H9 (cell line): ENCODE results near the gene RADX. TPM values are rescaled to one million over a fixed set of nuclear protein-coding genes. Genes with fewer than 3 reads are reported as not detected.

Experiments
- DNase-seq: peaks from one replicate; pipeline ENCODE4 v3.0.0-alpha.2; 2017
- H2AFZ ChIP-seq: one replicate; pipeline ENCODE4 v1.6.1; 2013; ENCODE audit warnings: mild to moderate bottlenecking, low read length, control low read depth, moderate library complexity
- H2AK5ac ChIP-seq: 2 replicates; pipeline ENCODE4 v1.6.1; 2013; ENCODE audit warnings: low read length, control low read depth, mixed read lengths; ENCODE audit not compliant: insufficient read length
- H2BK120ac ChIP-seq: one replicate; pipeline ENCODE4 v1.6.1; 2013; ENCODE audit warnings: low read depth, mild to moderate bottlenecking, low read length, control low read depth, inconsistent platforms; ENCODE audit not compliant: poor library complexity, severe bottlenecking
- H2BK12ac ChIP-seq: 2 replicates; pipeline ENCODE4 v1.6.1; 2013; ENCODE audit warnings: low read length, control low read depth, mixed read lengths, low read depth; ENCODE audit not compliant: insufficient read length
- H2BK15ac ChIP-seq: 2 replicates; pipeline ENCODE4 v1.6.1; 2013; ENCODE audit warnings: low read depth, low read length, control low read depth
- H2BK20ac ChIP-seq: one replicate; pipeline ENCODE4 v1.6.1; 2013; ENCODE audit warnings: low read depth, mild to moderate bottlenecking, low read length, control low read depth, inconsistent platforms; ENCODE audit not compliant: poor library complexity, severe bottlenecking
- H2BK5ac ChIP-seq: 2 replicates; pipeline ENCODE4 v1.6.1; 2013; ENCODE audit warnings: low read length, control low read depth, mixed read lengths; ENCODE audit not compliant: insufficient read length
- H3K14ac ChIP-seq: 2 replicates; pipeline ENCODE4 v1.6.1; 2013; ENCODE audit warnings: low read length, control low read depth; ENCODE audit not compliant: insufficient read depth
- H3K18ac ChIP-seq: 2 replicates; pipeline ENCODE4 v1.6.1; 2013; ENCODE audit warnings: low read depth, mild to moderate bottlenecking, mixed read lengths, low read length, control low read depth; ENCODE audit not compliant: insufficient read length
- H3K23ac ChIP-seq: 2 replicates; pipeline ENCODE4 v1.6.1; 2013; ENCODE audit warnings: low read length, control low read depth, mixed read lengths, low read depth; ENCODE audit not compliant: insufficient read length
- H3K23me2 ChIP-seq: 2 replicates; pipeline ENCODE4 v1.6.1; 2013; ENCODE audit warnings: low read depth, mild to moderate bottlenecking, mixed read lengths, low read length, control low read depth; ENCODE audit not compliant: insufficient read length, poor library complexity, severe bottlenecking
- H3K27ac ChIP-seq: 2 replicates; pipeline ENCODE4 v1.5.1; 2013; ENCODE audit warnings: low read length, control low read depth, mixed read lengths, low read depth; ENCODE audit not compliant: insufficient read length
- H3K27me3 ChIP-seq: 2 replicates; pipeline ENCODE4 v1.6.1; 2013; ENCODE audit warnings: low read length, control low read depth, inconsistent platforms; ENCODE audit not compliant: insufficient read depth
- H3K4ac ChIP-seq: 2 replicates; pipeline ENCODE4 v1.6.1; 2013; ENCODE audit warnings: low read depth, mild to moderate bottlenecking, control low read depth, inconsistent platforms, low read length, moderate library complexity
- H3K4me1 ChIP-seq: 2 replicates; pipeline ENCODE4 v1.6.1; 2013; ENCODE audit warnings: low read length, control low read depth, inconsistent platforms; ENCODE audit not compliant: insufficient read depth
- H3K4me2 ChIP-seq: 2 replicates; pipeline ENCODE4 v1.6.1; 2013; ENCODE audit warnings: low read length, control low read depth, mixed read lengths; ENCODE audit not compliant: insufficient read length, insufficient read depth
- H3K56ac ChIP-seq: 2 replicates; pipeline ENCODE4 v1.6.1; 2013; ENCODE audit warnings: low read depth, mild to moderate bottlenecking, mixed read lengths, low read length, control low read depth; ENCODE audit not compliant: insufficient read length
- H3K79me1 ChIP-seq: 2 replicates; pipeline ENCODE4 v1.6.1; 2013; ENCODE audit warnings: low read depth, mild to moderate bottlenecking, moderate library complexity, low read length, control low read depth, inconsistent platforms; ENCODE audit not compliant: insufficient read depth, poor library complexity, severe bottlenecking
- H3K79me2 ChIP-seq: 2 replicates; pipeline ENCODE4 v1.6.1; 2013; ENCODE audit warnings: low read length, control low read depth, inconsistent platforms; ENCODE audit not compliant: insufficient read depth
- H3K9ac ChIP-seq: 2 replicates; pipeline ENCODE4 v1.6.1; 2013; ENCODE audit warnings: low read length, control low read depth, mixed read lengths; ENCODE audit not compliant: insufficient read length; ENCODE audit errors: extremely low read depth
- H3K9me3 ChIP-seq: one replicate; pipeline ENCODE4 v1.6.1; 2013; ENCODE audit warnings: low read depth, low read length, inconsistent platforms; ENCODE audit not compliant: control insufficient read depth
- H3T11ph ChIP-seq: one replicate; pipeline ENCODE4 v1.6.1; 2013; ENCODE audit warnings: mild to moderate bottlenecking, low read length, control low read depth, inconsistent platforms
- H4K20me1 ChIP-seq: one replicate; pipeline ENCODE4 v1.6.1; 2013; ENCODE audit not compliant: control insufficient read depth, insufficient read length, insufficient read depth
- H4K5ac ChIP-seq: 2 replicates; pipeline ENCODE4 v1.6.1; 2013; ENCODE audit warnings: low read depth, mild to moderate bottlenecking, mixed read lengths, low read length, control low read depth; ENCODE audit not compliant: insufficient read length
- H4K8ac ChIP-seq: replicated peaks from 2 replicates; pipeline ENCODE4 v1.6.1; 2013; ENCODE audit warnings: low read length, control low read depth, mixed read lengths, low read depth; ENCODE audit not compliant: insufficient read length
- H4K91ac ChIP-seq: 2 replicates; pipeline ENCODE4 v1.6.1; 2013; ENCODE audit warnings: low read depth, mild to moderate bottlenecking, moderate library complexity, mixed read lengths, low read length, control low read depth; ENCODE audit not compliant: insufficient read length
- H3K27ac Mint-ChIP-seq, 3 experiments: 2 replicates in 2 of 3; 3 replicates in 1 of 3; pipeline ENCODE4 v1.8.0; 2020 to 2021; ENCODE audit warnings: mixed read lengths in 3 of 3, mild to moderate bottlenecking in 1 of 3, moderate library complexity in 1 of 3
- H3K27me3 Mint-ChIP-seq: 2 replicates; pipeline ENCODE4 v1.8.0; 2021; ENCODE audit warnings: low read depth, mild to moderate bottlenecking, moderate library complexity, mixed read lengths
- H3K36me3 Mint-ChIP-seq, 3 experiments: 2 replicates in 2 of 3; 3 replicates in 1 of 3; pipeline ENCODE4 v1.8.0; 2020 to 2021; ENCODE audit warnings: low read depth in 3 of 3, mixed read lengths in 3 of 3; ENCODE audit not compliant: insufficient read depth in 1 of 3
- H3K4me1 Mint-ChIP-seq, 2 experiments: 2 replicates each; pipeline ENCODE4 v1.8.0; 2020; ENCODE audit warnings: mixed read lengths in 2 of 2
- H3K4me3 Mint-ChIP-seq, 2 experiments: 2 replicates in 1 of 2; 3 replicates in 1 of 2; pipeline ENCODE4 v1.8.0; 2020 to 2021; ENCODE audit warnings: mild to moderate bottlenecking in 2 of 2, mixed read lengths in 2 of 2, moderate library complexity in 1 of 2
- H3K9me3 Mint-ChIP-seq, 2 experiments: 2 replicates in 1 of 2; 3 replicates in 1 of 2; pipeline ENCODE4 v1.8.0; 2020; ENCODE audit warnings: mild to moderate bottlenecking in 2 of 2, mixed read lengths in 2 of 2, moderate library complexity in 1 of 2
- WGBS: extraction: QIAGEN DNeasy Blood & Tissue Kit; methylation state at CpG from one replicate; pipeline ENCODE4 v1.1.7; 2013; ENCODE audit warnings: missing lambda C conversion rate, low lambda C conversion rate, mixed read lengths; ENCODE audit not compliant: insufficient read length; ENCODE audit errors: extremely low coverage; 5-methylcytosine and 5-hydroxymethylcytosine counted together
- total RNA-seq: library from RNA; stranded (reverse); gene quantifications from 2 replicates; pipeline ENCODE4 v1.2.1, GENCODE V29; 2021
- TF ChIP-seq, protein P1 (sequence below): fragments of 200-600 bp; sonication (generic); conservative IDR thresholded peaks from 3 replicates; pipeline ENCODE4 v1.8.0; 2021; ENCODE audit warnings: antibody characterized with exemption, mild to moderate bottlenecking

The RADX gene
- total RNA-seq, 1 experiment from 2014 or later, result 1.5 TPM

DNA sequence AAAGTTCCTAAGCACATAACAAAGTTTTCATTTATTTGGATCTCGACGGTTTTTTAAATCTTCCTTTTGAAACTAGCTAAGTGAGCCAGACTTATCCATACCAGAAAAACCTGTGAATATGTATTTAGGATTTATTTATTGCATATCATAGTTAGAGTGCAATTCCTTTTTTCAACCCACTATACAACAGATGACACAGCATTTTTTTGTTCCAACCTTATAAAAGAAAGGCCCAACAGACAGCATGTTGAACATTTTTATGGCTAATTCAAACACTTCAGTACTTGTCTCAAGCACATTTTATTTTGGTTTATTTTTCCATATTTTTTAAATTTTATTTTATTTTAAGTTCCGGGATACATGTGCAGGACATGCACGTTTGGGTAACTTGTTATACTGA lies 99.6 kb downstream of the RADX start:
- Histone ChIP-seq H3K56ac (no peak overlapping the region), H2BK15ac (no peak overlapping the region), H4K5ac (no peak overlapping the region), H4K91ac (no peak overlapping the region), H3K27ac (no peak overlapping the region), H3K9ac (no peak overlapping the region), H3K18ac (no peak overlapping the region), H3K79me1 (no peaks in the 10 kb centered on the region), H4K8ac (no peak overlapping the region), H3K9me3 (no peaks in the 10 kb centered on the region), H2BK12ac (no peak overlapping the region), H3K23ac (no peak overlapping the region), H3K27me3 (no peaks in the 10 kb centered on the region), H3K4ac (no peak overlapping the region), H3K14ac (no peak overlapping the region), H4K20me1 (no peaks in the 10 kb centered on the region), H3K4me1 (no peaks in the 10 kb centered on the region), H3K79me2 (no peaks in the 10 kb centered on the region), H2BK20ac (no peak overlapping the region), H3K23me2 (no peaks in the 10 kb centered on the region), H3T11ph (no peak overlapping the region), H2BK5ac (no peak overlapping the region), H2AK5ac (no peak overlapping the region), H2AFZ (no peak overlapping the region), H3K4me2 (no peak overlapping the region), H2BK120ac (no peak overlapping the region)
- Mint-ChIP-seq H3K4me3 (no peak overlapping the region), H3K4me1 (no peaks in the 10 kb centered on the region), H3K27ac (no peak overlapping the region), H3K27me3 (peaks cover 2% of the 10 kb centered on the region), H3K9me3 (peaks cover 0 to 46% of the 10 kb centered on the region in 2 experiments; a peak in 2 of 5 replicates), H3K36me3 (no peaks in the 10 kb centered on the region; a peak in 1 of 7 replicates)
- no CpG with 5 or more reads among the region's 4 CpGs for WGBS
- DNase-seq, result no peak
- TF ChIP-seq, protein P1, sequence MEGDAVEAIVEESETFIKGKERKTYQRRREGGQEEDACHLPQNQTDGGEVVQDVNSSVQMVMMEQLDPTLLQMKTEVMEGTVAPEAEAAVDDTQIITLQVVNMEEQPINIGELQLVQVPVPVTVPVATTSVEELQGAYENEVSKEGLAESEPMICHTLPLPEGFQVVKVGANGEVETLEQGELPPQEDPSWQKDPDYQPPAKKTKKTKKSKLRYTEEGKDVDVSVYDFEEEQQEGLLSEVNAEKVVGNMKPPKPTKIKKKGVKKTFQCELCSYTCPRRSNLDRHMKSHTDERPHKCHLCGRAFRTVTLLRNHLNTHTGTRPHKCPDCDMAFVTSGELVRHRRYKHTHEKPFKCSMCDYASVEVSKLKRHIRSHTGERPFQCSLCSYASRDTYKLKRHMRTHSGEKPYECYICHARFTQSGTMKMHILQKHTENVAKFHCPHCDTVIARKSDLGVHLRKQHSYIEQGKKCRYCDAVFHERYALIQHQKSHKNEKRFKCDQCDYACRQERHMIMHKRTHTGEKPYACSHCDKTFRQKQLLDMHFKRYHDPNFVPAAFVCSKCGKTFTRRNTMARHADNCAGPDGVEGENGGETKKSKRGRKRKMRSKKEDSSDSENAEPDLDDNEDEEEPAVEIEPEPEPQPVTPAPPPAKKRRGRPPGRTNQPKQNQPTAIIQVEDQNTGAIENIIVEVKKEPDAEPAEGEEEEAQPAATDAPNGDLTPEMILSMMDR, result no peak
